Superior temporal gyrus (tissue), 1 donor: ENCODE measurements around the gene COX7A2L.

Experiments used
- DNase-seq: peaks from one replicate; pipeline ENCODE4 v3.0.0-alpha.2; 2016; ENCODE audit errors: extremely low spot score

Gene COX7A2L

DNA sequence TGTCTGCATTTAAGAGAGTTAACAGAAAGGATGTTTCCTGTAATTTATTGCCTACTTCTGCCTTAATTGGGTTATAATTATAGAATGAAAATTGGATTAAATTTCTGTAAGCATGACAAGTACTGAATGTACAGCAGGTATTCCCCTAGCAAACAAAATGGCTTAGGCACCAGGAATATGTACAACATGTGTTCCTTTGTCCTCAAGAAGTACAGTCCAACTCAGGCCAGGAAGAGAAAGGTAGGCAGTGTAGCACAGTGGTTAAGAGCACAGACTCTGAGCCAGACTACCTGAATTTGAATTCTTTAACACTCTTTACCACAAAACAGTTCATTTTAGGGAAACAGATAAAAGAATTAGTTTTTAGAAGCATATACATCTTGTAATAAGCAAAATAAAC is 43.1 kb downstream of the COX7A2L start:
- no peak for DNase-seq

DNA sequence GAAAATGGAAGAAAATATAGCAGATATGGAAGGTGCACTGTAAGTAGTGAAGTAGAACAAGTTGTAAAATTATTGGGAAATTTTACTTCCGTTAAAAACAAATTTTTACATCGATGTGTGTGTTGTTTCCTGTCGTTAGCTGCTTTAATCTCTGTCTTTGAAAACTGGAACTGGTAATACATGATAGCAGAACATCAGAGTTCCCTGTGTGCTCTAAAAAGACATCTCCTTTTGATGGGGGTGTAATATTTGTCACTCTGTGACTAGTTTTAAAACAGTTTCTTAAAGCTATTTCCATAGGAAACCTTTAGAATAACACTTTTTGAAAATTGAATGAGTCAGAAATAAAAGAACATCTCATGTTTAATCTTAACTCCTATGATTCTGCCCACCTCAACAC is 43.5 kb downstream of the COX7A2L start:
- no peak for DNase-seq

DNA sequence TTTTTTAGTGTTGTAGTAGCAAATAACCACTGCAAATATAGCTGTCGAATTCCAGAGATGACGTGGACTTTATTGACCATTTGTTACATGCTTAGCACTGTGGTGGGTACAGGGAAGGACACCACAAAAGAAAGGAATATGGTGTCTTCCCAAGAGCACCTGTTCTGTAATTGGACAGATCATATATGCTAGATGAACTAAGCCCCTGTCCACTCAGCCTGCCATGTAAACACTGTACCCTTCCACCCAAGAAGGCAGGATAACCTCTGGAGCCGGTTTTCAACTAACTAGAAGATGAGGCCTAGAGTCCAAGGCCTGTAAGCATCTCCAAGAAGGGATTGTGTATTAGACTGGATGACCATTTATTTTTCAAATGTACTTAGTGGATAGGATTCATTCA is 44.1 kb downstream of the COX7A2L start:
- no peak for DNase-seq

DNA sequence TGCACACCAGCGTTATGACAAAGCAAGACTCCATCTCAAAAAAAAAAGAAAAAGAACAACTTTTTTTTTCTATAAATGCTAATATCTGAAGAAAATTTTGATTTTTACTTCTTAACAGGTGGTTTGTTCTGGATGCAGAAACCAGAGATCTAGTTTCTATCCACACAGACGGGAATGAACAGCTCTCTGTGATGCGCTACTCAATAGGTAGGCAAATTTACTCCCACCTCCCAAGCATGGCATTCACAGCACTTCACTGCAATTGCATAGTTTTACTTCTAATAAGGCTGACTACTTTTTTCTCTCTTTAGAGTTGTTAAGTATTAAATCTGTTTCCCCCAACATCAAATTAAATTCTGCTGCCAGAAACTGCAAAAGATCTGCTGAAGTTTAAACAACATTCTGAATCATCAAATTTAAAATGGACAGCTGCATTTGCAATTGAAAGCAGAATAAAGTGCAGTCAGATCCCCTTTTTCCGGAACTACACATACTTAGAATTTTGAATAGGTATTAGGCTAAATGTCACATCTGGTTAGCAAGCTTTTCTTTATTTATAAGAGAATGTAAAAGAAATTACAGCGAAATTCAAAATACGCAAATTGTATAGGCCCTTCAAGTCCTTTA is 45.1 kb downstream of the COX7A2L start:
- no peak for DNase-seq

DNA sequence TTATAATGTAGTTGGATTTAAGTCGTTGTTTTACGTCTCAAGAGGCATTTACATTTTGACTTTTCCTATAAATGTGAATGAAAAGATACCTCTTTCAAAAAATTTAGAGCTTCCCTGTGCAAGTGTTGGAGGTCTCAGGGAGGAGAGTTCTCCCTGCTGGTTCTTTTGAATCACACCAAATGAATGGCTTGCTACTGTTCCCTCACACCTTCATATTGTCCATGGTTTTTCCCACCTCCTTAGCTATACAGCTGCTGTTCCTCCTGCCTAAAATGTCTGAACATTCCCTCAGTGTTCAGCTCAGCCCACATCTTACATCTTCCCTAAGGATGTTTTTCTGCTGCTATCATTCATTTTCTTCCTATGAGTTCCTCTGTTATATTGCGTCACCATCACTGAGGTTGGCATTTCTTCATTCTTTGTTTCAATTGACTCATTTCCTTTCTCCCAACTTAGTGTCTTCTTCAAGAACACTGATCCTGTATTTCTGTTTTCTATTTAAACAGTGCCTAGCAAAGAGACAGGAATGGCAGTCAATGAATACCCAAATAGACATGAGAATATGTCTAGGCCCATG is 46.0 kb downstream of the COX7A2L start:
- DNase-seq = no peak

DNA sequence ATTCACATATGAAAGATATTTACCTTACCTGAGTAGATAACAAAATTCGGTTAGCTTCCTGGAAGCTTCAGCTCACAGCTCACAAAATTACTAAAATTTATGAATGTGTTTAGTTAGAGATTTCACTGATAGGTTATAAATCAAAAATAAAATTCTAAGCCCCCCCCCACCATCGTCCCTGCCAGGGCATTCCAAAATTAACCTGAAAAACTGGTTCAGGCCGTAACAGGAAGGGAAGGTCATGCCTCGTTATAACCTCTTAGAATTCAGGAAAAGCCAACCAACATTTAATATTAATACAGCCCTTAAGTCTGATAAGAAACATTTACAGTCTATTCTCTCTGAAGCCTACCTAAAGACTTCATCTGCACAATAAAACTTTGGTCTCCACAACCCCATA is 48.9 kb downstream of the COX7A2L start:
- DNase-seq = no peak

DNA sequence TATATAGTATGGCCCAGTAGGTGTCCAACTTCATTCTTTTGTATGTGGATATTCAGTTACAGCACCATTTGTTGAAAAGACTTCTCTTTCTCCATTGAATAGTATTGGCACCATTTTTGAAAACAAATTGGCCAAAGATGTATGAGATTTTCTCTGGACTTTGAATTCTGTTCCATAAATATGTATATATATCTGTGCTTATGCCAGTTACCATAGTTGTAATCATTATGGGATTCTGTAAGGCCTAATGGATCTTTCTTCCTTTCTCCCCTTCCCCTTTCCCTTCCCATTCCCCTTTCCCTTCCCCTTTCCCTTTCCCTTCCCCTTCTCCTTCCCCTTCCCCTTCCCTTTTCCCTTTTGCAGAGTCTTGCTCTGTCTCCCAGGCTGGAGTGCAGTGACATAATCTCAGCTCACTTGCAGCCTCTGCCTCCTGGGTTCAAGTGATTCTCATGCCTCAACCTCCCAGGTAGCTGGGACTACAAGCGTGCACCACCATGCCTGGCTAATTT is 51.0 kb downstream of the COX7A2L start:
- DNase-seq = no peak

DNA sequence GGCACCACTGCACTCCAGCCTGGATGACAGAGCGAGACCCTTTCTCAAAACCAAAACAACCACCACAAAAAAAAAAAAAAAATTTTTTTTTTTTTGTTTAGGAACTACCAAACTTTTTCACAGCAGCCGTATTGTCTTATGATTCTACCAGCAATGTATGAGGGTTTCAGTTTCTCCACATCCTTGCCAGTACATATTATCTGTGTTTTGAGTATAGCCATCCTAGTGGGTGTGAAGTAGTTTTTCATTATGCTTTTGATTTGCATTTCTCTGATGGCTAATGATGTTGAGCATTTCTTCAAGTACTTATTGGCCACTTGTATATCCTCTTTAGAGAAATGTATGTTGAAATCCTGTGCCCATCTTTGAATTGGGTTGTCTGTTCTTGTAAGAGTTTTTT is 51.7 kb downstream of the COX7A2L start:
- no peak for DNase-seq

DNA sequence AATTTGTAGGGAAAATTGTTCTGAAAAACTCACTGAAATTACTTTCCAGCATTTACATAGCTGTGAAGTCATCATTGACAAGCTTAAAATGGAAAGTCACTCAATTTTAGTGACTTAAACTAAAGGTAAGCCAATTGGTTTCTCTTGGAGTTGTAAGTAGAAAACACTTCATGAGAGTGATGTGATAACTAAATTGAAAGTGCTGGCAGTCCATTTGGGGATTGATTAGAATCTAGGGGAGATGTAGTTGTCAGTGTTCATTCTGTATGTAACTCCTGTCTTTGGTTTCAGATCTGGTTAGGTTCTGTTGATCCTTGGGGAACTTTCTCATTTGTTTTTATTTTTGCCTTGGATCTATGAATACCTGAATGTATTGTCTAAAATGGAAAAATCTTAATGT is 53.8 kb downstream of the COX7A2L start:
- no peak for DNase-seq

DNA sequence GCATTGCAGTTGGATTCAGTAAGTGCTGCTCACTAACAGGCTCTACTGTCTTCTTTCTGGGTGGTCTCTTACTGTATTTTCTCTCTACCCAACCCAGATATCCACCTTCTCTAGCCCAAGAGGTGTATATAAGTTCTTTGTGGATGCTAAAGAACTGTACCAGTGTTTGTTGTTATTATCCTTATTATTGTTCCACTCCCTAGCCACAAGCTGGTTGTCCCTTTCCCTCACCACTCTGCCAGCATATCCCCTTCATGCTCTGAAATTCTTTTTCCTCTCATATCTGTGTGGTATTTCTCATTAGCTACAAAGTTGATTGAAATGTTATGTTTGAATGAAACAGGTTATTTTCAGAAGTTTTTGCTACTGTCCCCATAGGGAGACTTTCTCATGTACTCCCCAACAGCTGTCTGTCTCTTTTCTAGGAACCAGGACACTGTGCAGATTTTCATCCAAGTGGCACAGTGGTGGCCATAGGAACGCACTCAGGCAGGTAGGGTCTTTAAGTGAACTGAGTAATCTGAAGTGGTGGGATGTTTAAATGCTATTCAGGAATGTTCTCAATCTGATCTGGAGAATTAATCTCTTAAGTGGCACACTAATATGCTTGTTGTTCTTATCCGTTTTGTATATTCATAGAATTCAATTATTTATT is 56.8 kb downstream of the COX7A2L start:
- DNase-seq = no peak

DNA sequence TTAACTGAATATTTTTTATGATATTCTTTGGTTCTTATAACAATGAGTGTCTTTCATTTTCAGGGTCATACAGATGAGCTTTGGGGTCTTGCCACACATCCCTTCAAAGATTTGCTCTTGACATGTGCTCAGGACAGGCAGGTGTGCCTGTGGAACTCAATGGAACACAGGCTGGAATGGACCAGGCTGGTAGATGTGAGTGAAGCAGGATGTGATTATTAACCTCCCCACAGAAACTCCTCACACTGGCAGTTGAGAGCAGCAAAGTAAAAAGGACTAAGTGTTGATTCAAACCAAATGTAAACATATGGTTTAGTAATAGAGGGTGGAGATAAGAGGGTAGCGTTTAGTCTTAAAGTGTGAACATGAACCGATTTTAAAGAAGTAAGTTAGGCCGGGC is 57.8 kb downstream of the COX7A2L start:
- no peak for DNase-seq

DNA sequence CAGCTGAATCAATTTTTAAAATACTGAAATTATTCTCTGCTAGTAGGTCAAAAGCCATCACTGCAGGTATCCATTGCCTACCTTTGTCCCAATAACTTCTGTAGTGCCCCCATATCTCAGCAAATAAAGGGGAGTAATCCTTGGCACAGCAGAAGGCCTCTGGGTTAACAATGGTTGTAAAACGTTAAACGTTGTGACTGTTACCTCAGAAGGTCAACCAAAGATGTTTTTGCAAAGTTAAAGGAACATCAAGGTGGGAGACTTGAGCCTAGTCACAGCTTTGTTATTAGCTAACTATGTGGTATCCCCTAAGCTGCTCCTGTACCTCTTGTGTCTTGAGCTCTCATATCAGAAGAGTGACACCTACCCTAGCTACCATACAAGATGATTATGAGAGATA is 60.5 kb downstream of the COX7A2L start:
- DNase-seq = no peak
